SKM-1 treated with dmso at 0.1 percent for 144 hours (cell line): ENCODE measurements around the gene TCEAL4.
"Not testable (repeated sequence)": the region's sequence is repeated elsewhere in the genome, so short reads cannot be mapped to it uniquely, and the experiment has no call there.

Source experiments
- DNase-seq: peaks from one replicate; lab custom pipeline; 2025; ENCODE audit not compliant: unreplicated experiment; lab: John Stamatoyannopoulos, UW

Gene TCEAL4

GRCh38 chrX:103586659-103587058 is 1.3 kb downstream of the TCEAL4 start:
- DNase-seq: no peak

GRCh38 chrX:103592295-103592694 is 7.0 kb downstream of the TCEAL4 start:
- DNase-seq: not testable (repeated sequence)

- not testable (repeated sequence) for DNase-seq
Observed at GRCh38 chrX:103595202-103595601, 9.9 kb downstream of the TCEAL4 start.

- DNase-seq: no peak
Observed at GRCh38 chrX:103607364-103608305, 22.3 kb downstream of the TCEAL4 start, which contains the start of gene TCEAL3. Gene TCEAL3, plus strand, starts transcription at chrX:103607963. Its CDS starts 1,102 bp downstream, at chrX:103609065.

- no peak for DNase-seq
Observed at GRCh38 chrX:103608306-103608963, 23.1 kb downstream of the TCEAL4 start.

GRCh38 chrX:103610282-103610681 is 25.0 kb downstream of the TCEAL4 start:
- no peak for DNase-seq

- no peak for DNase-seq
Observed at GRCh38 chrX:103613362-103613890, 28.1 kb downstream of the TCEAL4 start.

GRCh38 chrX:103614999-103615398 is 29.7 kb downstream of the TCEAL4 start:
- DNase-seq: no peak

GRCh38 chrX:103615781-103616371 is 30.6 kb downstream of the TCEAL4 start:
- DNase-seq: no peak

- no peak for DNase-seq
Observed at GRCh38 chrX:103616676-103617186, 31.4 kb downstream of the TCEAL4 start.

- DNase-seq: no peak
Observed at GRCh38 chrX:103624111-103624510, 38.8 kb downstream of the TCEAL4 start.

GRCh38 chrX:103626855-103627254 is 41.5 kb downstream of the TCEAL4 start:
- DNase-seq: no peak

GRCh38 chrX:103628386-103629317 is 43.3 kb downstream of the TCEAL4 start, which contains the start of gene TCEAL1:
Gene TCEAL1, plus strand, starts transcription at chrX:103628975. Its CDS starts 942 bp downstream, at chrX:103629917.
- DNase-seq: peak; percentile 5

GRCh38 chrX:103629318-103630170 is 44.2 kb downstream of the TCEAL4 start:
- no peak for DNase-seq

GRCh38 chrX:103630171-103630511 is 44.8 kb downstream of the TCEAL4 start:
- DNase-seq: no peak

- DNase-seq: no peak
Observed at GRCh38 chrX:103631145-103631544, 45.8 kb downstream of the TCEAL4 start.

- DNase-seq: no peak
Observed at GRCh38 chrX:103635436-103635835, 50.1 kb downstream of the TCEAL4 start.
